GM18505 (cell line): ENCODE results near the gene LRRC30.

Experiments
- ATAC-seq: cut with Tn5 transposase; IDR thresholded peaks from one replicate; pipeline ENCODE4 v1.9.1; 2021; ENCODE audit not compliant: unreplicated experiment
- POLR2A ChIP-seq: IDR thresholded peaks from 4 replicates; pipeline ENCODE4 v1.6.1; 2011; ENCODE audit warnings: borderline replicate concordance; ENCODE audit not compliant: insufficient read depth, insufficient read length; ENCODE audit errors: extremely low read depth

The LRRC30 gene

DNA sequence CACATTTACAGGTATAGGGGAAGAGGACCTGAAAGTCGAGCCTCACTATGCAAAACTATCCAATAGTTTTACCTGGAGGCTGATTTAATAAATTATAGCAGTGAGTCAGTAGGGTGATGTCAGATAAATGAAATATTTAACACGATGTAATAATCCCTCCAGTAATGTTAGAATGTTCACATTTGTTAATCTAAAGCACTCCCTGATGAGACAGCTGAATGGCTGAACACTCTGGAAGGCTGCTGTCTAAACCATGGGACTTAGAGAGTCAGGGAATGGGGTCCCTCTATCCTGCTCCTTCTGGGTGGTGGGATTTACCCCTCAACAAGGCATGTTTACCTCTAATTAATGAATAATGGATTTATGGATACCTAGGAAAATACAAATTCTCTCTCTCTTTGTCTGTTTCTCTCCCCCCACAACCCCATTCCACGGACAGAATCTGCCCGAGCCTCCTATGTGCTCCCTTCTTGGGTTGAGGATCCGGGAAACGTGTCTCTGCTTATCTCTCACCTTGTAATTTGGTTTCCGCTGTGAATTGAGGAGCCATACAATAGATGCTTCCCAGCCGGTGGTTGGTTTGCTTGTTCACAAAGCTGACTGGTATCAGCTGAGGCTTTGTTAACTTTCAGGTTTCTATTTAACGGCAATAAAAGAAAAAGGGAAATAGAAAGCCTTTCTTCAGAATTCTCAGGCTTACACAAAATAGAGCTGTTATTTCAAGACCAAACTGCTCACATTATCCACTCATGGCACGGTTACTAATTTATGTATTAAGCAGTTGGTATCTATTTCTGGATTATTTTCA, 25.9 kb downstream of the LRRC30 start:
- no peak for ATAC-seq
- no peak for TF ChIP-seq POLR2A

DNA sequence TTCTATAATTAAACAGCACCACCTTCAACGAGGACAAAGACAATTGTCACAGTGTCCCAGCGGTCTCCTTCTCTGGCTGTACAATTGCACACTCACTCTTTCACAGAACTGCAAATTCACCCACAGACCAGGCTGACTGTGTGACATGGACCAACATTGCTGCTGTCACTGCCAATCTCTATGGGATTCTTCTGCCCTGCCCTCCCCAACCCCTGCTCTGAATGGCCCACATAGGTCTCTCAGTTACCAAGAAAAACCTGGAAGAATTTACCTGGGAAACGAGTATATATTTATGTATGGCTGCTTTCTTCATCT, 26.5 kb downstream of the LRRC30 start:
- ATAC-seq, result no peak
- TF ChIP-seq POLR2A, result no peak

DNA sequence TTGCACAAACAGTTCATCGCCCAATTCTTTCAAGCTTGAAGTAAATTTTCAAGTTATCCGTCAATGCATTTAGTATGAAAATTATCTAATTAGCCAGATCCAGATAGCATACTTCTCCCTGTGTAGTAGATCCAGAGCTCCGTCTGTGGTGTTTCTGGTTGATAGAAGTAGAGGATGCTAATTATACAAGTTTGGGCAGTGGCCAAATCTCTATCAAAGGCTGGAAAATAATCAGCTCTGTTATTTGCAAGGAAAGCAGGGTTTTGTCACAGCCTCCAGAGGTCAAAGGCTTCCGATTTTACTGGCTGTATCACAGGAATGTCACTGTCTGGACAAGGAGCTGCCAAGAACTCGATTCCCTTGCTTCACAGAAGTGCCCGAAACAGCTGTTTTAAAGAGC, 28.6 kb downstream of the LRRC30 start:
- TF ChIP-seq POLR2A, result no peak
- ATAC-seq, result no peak

DNA sequence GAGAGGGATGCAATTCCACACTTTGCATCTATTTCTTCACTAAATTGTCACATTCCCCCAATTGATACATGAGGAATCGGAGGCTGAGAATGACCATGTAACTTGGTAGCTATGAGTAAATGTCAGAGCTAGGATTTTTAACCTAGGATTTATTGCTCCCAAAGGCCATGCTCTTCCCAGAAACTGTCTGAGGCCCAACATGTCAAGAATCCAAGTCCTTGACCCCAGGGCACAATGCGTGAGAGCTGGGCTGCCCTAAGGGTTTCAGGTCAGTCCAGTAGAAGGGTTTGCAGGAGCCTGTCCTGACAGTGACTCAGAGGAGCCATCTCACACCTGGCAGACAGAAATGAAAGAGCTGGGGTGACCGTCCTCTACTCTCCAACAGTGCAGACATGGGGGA, 30.3 kb downstream of the LRRC30 start:
- TF ChIP-seq POLR2A, result no peak
- ATAC-seq, result no peak

DNA sequence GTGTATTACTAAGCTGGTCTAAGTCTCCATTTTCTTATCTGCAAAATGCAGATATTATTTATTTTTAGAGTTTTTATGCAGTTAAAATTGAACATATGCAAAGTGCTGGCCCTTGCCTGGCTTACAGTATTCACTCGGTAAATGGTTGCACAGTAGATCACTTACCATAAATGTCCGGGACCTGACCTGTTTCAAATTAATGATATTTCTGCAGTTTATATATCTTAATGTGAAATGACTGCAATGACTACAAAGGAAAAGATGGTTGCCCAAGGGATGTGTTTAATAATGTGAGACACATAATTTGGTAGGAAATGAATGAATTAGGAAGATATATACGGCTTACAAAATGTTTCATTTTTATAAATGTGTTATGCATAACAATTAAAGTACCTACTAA, 37.1 kb downstream of the LRRC30 start:
- TF ChIP-seq POLR2A, result no peak
- no peak for ATAC-seq

DNA sequence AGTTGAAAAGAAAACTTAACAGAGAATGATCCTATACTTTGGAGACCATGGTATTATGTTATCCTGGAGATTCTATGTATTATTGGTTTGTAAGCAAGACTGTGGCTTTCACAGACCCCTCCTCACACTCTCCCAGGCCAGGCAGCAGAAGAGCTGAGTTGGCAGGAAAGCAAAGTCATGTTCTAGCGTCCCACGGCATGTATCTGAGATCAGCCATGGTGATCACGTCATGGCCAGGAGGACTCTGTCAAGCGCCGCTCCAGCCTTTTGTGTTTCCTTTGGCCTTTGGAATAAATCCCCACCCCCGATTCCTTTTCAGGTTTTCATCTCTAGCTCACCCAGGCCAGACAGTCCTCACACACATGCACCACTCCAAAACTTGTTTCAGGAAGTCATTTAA, 39.1 kb downstream of the LRRC30 start:
- TF ChIP-seq POLR2A, result no peak
- ATAC-seq, result no peak

DNA sequence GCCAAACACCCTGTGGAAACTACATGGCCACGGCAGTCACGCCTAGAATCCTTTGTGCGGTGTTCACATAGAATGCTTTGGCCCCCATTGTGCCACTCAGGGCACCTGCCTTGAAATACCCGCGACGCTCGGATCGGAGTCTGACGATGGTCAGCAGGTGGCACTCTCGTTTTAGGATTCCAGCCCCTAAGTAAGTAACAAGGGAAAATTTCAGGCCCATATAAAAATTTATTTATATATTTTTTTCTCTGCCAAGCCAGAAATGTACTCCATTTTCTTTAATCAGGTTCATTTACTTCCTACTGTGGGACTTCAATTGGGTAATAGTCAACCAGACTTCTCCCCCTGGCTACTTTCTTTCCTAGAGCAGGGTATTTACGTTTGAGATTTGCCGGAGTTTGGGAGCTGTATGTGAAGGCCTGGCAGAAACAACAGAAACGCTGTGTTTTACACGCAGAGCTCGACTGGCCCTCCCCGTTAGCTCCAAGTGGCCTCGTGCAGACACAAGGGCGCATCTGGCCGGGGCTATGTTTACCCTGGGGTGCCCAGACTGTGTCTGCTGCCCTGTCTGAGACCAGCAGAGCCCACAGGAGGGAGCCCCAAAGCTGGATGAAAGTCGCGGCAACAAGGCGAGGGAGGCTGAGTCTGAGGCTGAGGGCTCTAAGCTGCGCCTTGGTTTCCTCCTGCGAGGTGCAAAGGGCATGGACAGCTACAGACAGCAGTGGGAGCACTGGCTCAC, 41.6 kb downstream of the LRRC30 start:
- TF ChIP-seq POLR2A, result no peak
- no peak for ATAC-seq

DNA sequence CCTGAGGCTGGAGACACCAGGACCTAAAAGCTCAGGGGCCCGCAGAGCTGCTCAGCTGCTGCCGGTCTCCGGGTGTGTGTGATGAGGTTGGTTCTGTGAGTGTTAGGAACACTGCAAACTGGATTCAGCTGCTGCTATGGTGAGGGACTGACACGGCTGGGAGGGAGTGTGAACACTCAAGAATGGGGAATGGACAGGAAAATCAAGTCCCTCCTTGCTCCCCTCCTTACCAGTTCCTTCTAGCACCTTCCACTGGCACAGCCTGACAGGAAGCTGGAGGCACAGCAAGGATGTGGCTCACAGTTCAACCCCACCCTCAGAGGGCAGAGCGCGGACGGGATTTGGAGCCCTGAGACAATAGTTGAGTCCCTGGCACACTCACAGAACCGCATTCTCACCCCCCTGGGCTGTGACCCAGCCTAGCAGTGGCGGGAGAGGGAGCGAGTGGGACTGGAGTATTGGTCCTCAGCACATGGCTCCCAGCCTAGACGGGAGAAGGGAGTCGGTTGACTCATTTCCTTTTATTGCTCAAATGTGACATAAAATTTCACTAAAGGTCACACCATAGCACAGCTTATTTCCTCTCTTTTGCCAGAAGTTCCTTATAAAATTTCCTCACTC, 42.5 kb downstream of the LRRC30 start:
- no peak for TF ChIP-seq POLR2A

DNA sequence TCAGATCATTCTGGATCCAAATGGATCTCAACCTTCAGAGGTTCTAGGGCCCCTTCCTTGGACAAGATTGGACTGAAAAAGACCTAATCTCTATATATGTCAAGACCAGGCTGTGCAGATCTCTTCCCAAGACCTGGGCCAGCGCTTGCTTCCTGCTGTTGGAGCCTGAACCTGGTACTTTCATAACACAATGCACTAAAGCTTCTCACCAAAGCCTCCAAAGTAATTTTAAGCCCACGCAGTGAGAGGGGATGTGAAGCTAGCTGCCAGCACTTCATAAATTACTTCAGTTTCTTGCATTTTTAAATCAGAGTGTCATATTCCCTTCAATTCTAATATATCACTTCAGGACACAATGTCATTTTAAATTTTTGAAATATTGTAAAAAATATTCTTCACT, 50.7 kb downstream of the LRRC30 start:
- TF ChIP-seq POLR2A, result no peak
- no peak for ATAC-seq

More for the DNA sequence above, 42.5 kb downstream of the LRRC30 start:
- ATAC-seq, result no peak
